ENCODE data around the gene CCDC134.
"Not testable (repeated sequence)": the region's sequence is repeated elsewhere in the genome, so short reads cannot be mapped to it uniquely, and the experiment has no call there.

CCDC134 gene

DNA sequence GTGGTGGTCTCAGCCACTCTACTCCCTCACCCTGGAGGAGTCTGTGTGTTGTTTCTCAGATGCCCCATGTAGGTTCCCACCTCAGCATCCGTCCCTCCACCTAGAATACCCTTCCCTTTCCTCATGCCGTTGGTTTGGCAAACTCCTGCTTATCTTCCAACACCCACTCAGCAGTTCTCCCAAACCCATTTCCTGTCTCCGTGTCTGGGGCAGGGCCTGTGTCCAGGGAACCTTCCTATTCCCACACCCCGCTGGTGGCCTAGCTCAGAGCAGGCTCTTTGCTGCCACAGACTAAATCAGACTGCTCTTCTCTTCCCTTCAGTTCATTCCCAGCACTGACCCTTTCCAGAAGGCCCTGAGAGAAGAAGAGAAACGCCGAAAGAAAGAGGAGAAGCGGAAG, 24.9 kb downstream of the CCDC134 start:
- DNase-seq (ENCODE audit: low read depth) = no peak

DNA sequence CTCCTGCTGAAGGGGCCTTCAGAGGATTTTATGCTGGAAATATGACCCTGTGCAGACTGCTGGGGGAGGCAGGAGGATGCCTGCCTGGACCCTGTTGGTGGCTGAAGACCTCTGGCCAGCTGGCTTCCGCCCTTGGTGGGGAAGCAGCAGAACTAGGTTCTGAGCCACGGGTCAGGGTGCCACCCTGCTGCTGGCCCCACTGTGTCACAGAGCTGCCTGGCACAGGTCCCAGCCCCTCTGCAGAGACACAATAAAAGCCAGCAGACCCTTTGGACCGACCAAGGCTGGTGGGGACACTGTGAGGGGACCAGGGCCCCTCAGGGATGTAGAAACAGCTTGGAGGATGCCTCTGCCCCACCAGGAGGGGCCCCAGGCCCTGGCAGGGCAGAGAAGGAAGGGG, 25.5 kb downstream of the CCDC134 start:
- DNase-seq (ENCODE audit: low read depth) = no peak

DNA sequence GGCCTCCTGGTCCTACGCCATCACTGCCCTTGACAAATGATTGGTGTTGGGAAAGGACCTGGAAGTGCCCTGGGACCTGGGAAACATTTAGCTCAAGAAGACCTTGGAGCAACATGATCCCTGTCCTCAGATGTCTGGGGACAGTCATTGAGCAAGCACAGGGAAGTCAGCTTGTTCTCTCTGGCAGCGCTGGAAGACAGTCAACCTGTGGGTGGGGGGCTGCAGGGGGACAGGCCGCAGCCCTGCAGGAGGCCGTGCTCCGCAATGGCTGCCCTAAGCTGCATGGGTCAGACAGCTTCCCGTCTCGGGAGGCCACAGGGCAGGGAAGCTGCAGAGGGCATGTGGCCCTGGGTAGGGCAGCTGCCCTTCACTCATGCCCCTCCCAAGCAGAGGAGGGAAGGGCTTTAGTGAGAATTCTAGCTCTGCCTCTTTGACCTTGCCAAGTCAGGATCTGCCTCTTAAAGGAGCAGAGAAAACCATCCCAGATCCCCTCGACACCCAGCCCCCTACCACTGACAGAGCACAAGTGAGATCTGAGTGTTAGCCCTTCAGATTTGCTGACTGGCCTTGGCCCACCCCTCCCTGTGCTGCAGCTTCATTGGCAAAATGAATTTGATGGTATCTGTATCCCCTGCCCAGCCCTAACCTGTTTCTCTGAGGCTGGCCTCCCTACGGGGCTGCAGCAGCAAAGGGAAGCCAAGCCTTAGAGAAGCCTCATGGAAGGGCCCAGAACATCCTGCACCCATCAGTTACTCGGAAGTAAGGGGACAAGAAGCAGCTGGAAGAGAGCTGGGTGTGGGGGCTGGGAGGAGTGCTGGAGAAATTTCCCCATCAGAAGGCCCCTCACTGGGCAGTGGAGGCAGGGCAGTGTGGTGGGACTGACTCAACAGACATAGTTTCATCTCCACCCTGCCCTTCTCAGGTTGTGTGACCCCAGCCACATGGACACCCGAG, 26.2 kb downstream of the CCDC134 start:
- no peak for DNase-seq (ENCODE audit: low read depth)

DNA sequence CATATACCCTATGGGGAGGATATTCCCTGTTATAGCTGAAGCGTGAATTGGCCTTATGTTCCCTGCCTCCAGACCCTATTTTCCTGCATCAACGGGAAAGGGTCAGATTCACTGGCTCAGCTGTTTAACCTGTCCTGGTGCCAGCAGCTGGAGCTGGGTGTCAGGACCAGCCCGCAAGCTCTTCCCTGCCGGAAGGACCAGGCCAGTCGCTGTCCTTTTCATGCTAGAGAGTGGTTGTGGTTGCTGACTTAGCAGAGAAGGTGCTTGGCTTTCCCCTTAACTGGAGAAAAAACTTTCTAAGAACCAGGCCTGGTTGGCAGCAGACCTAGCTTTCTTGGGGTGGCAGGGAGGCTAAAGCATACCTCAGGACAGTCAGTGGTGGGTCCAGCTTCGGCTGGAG, 27.2 kb downstream of the CCDC134 start:
- DNase-seq (ENCODE audit: low read depth) = no peak

DNA sequence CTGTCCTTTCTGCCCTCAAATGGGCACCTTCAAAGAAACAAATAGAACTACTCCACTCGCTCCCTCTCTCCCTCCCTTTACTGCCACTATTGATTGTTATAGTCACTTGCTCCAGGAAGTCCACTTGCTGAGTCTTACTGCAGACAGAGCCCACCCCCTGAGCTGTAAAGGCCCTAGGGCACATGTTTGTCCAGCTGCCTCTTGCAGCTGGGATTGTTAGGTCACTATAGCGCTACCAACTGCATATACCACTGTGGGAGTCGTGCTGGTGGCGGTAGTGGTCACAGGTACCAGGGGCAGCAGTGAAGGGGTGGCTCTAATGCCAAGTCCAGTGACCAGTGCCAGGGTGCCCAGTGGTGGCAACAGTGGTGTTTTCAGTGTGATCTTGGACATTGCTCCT, 28.0 kb downstream of the CCDC134 start:
- DNase-seq (ENCODE audit: low read depth) = no peak

DNA sequence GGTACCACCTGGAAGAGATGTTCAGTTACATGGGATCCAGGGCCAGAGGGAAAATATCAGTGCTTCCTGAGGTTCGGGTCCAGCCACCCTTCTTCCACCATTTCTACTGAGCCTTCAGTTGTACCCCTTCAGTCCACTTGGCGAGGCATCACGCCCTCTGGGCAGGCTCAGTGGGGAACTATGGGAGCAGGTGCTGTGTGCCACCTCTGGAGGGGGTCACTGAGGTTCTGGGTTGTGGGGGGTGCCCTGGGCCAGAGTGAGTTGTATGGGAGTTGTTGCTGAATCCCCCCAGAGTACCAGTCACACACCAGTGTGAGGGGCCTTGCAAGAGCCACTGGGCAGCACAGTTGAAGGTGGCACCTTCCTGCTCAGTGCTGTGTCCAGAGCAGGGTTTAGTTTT, 29.7 kb downstream of the CCDC134 start:
- peak; percentile 29 for DNase-seq (ENCODE audit: low read depth)

DNA sequence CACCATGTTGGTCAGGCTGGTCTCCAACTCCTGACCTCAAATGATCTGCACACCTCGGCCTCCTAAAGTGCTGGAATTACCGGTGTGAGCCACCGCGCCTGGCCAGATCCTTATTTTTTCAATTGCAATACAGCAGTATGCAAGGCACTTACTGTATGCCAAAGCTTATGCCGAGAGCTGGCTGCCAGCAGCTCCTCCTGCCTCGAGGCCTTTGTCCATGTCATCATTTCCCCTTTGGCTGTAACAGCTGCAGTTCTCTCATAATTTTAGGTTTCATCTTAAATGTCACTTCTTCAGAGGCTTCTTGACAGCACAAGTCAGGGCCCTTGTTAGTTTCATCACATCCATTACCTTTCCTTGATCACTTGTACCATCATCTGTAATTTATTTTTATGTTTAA, 30.9 kb downstream of the CCDC134 start:
- DNase-seq (ENCODE audit: low read depth) = peak; percentile 14

DNA sequence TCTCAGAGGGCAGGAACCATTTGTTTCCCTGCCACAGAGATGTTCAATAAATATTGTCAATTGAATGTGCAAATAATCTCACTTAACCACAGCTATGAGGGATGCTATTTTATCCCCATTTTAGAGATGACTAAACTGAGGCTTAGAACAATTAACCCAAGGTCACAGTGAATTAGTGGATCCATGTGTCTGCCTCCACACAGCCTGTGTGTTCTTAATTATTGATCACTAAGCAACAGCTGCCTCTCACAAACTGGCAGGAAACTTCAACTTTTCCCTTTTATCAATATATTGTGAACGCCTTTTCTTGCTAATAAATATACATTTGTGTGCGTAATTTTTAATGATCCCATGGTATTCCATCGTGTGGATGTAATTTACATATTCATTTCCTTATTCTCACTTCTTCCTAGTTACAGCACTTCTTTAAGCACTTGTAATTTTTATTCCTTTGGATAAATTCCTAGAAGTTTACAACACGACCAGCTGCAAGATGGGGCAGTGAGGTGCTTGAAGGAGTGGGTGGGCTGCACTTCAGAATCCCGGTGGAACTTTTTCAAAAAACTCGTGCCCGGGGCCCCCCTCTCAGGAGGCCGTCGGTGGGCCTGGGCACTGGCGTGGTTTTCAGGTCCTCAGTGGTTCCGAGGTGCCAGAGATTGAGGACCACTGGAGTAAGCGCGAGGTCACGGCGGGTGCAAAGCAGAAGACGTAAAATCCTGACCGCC, 31.5 kb downstream of the CCDC134 start:
- peak; percentile 7 for DNase-seq (ENCODE audit: low read depth)

DNA sequence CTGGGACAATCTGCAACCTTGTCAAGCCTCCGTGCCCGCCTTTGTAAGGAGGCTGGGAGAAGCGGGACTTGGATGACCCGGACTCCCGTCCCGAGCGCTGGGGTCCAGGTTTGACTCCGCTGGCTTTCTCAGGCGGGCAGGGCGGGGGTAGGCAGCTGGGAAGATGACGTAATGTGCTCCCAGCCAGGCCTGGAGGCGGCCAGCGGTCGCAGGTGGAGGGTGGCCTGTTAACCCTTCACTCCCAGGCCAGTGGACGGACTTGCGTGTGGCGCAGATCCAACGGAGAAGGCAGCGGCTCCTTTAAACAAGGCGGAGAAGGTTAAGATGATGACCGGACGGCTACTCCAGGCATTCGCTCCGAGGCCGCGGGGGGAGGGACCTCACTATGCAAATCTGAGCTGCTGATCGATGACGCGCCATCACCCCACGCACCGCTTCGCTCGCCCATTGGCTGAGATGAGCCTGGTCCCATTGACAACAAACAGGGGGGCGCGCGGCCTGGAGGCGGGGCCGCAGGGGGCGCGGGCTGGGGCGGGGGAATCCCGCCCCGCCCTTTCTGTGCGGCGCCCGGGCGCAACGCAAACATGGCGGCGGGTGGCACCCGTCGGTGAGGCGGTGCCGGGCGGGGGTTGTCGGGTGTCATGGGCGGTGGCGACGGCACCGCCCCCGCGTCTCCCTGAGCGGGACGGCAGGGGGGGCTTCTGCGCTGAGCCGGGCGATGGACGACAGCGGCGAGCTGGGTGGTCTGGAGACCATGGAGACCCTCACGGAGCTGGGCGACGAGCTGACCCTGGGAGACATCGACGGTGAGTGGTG, 32.3 kb downstream of the CCDC134 start, which contains the start of gene SREBF2:
SREBF2 (plus strand) TSS at position 553 of the 816 bp plus-strand sequence; CDS start at position 719, 166 bp downstream.
- DNase-seq (ENCODE audit: low read depth) = peak; percentile 99

DNA sequence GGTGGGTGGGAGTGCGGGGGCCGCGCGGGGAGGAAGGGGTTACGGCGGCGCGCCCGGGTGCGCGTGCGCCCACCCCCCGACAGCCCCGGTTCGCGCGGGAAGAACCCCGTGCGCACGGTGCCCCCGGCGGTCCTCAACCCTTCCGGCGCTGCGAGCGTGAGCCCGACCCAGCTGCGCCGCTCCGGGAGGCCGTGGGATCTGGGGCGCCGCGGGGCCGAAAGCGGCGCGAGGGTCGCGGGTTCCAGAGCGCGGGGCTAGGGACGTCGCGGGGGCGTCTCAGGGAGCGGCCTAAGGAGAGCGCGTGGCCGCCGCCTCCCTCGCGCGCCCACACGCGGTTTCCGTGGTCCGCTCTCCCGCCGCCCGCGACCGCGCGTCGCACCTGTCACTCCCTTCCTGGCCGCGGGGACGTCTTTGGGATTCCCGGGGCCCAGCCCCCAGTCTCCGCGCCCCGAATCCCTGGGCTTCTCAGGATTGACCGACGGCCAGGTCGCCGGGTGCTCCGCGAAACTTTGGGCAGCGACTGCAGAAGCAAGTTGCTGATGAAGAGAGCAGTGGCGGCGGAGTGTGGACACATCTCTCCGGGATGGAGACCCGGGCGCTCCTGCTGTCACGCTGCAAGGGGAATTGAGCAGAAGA, 33.0 kb downstream of the CCDC134 start:
- DNase-seq (ENCODE audit: low read depth) = peak; percentile 50

DNA sequence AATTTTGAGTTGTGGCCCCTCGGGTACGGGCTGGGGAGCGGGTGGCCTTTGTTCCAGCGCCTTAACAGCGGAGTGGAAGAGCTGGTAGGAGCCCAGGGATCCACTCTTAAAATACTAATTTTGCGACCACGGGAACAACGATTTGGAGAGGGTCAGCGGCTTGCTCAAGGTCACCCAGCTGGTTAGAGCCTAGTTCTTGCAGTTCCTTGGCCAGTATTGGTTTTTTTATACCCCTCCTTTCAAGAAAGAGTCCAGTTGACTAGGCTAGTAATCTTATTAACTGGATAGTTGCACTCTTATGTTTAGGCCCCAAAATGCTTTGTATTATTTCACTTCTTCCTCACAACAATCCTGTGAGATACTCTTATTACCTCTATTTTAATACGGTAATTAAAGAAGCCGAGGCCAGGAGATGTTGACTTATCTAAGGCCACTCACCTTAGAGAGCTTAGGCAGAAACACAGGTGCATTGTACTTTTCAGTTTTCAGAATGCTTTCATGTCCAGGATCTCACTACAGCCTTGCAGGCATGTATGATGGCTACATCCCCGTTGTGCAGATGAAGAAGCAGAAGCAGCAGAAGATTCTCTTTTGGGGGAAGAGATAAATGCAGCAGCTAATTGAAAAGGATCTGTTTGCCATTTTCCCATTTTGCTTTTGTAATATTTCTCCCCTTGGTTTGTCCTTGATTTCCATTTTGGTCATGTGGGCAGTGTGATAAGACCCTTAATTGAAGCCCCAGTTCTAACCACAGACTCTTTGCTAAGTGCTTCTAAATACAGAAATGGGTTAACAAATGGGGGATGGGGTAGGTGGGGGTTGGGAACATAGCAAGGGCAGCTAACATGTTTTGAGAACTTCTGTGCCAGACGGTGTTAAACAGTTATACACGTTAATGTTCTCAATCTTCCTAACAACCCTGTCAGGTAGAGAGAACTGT, 33.8 kb downstream of the CCDC134 start:
- DNase-seq (ENCODE audit: low read depth) = no peak

DNA sequence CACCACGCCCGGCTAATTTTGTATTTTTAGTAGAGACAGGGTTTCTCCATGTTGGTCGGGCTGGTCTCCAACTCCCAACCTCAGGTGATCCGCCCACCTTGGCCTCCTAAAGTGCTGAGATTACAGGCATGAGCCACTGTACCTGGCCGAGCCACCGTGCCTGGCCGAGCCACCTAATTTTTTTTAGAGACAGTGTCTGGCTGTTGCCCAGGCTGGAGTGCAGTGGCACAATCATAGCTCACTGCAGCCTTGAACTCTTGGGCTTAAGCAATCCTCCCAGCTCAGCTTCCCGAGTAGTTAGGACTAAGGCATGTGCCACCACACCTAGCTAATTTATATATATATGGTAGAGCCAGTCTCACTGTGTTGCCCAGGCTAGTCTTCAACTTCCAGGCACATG, 35.0 kb downstream of the CCDC134 start:
- not testable (repeated sequence) for DNase-seq (ENCODE audit: low read depth)

DNA sequence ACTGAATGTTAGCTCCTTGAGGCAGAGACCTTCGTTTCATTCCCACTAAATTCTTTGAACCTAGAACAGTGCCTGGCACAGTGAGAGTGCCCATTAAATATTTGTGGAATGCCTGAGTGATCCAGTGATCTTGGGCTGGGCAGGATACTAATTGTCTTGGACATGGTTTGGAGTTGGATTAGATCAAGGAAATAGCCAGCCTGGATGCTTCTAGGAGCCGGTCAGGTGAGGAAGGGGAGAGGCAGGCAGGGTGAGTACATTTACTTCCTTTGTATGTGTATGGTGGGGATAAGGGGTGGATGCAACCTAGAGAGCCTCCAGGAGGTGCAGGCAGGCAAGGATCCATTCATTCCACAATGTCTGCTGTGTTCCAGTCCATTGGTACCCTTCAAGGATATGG, 36.1 kb downstream of the CCDC134 start:
- DNase-seq (ENCODE audit: low read depth) = no peak

DNA sequence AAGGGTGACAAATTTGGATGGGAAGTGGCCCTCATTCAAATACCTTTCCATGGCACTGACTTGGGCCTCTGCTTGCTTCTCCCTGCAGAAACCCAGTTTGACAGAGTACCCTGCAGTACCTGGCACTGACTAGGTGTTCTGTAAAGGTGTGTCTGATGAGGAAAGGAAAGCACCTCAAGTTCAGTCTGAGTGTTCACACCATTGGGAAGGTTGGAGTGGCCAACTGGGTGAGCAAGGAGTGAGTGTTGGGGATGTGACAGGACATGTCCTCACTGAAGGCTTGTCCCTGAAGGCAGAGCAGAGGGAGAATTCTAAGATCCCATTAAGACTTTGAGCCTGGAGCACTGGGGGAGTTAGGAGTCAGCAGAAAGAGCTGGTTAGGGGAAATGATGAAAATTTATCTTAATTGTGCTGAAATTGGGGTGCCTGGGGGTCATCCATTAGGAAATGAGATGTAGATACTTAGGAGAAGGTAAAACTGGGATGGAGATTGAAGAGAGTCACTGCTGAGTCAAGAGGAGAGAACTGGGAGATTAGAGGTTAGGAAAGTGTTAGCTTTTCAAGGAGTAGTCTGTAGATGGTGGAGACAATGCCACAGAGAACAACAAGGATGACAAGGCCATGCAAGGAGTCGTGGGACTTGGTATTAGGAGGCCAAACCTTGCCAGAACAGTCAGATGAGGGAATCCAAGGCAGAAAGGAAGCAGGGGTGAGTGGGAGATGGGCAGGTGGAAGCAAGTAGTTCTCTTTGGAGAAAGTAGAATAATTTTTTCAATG, 38.6 kb downstream of the CCDC134 start:
- DNase-seq (ENCODE audit: low read depth) = no peak

DNA sequence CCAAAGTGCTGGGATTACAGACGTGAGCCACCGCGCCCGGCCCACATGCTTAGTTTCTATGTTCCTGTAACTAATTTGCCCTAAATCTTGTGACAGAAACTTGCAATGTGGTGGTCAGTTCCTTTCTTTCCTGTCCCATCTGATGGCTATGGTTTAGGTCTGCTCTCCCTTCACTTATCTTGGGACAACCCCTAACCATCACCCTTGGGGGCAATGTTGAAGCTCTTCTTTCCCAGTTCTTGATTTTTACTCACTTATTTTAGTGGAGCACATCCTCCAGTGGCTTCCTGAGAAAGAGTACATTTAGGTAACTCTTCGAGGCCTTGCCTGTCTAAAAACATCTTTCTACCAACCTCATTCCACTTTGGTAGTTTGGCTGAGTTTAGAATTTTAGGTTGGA, 39.7 kb downstream of the CCDC134 start:
- DNase-seq (ENCODE audit: low read depth) = no peak

DNA sequence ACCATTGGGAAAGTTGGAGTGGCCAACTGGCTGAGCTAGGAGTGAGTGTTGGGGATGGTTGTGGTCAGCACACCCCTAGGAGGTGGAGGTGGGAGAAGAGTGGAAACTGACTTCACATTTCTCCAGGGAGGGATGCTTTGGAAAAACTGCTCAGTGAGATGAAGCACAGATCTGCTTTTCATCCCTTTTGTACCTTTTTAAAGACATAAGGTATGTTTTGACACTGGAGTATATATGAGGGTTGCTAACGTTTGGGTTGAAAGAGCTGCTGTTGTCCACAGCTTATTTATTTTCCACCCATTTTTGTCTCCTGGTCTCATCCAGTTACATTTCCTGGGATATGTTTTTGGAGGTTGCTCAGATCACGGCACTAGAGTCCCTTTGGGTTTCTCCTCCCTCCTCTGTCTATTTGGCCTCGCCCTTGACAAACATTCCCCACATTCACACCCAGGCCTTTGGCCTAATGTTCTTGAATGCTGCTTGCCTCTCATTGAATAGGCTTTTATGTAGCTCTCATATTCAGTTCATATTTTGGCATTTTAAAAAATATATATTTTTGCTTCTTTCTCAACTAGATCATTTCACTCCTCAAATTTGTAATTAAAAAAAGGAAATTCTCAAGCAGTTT, 40.7 kb downstream of the CCDC134 start:
- no peak for DNase-seq (ENCODE audit: low read depth)

DNA sequence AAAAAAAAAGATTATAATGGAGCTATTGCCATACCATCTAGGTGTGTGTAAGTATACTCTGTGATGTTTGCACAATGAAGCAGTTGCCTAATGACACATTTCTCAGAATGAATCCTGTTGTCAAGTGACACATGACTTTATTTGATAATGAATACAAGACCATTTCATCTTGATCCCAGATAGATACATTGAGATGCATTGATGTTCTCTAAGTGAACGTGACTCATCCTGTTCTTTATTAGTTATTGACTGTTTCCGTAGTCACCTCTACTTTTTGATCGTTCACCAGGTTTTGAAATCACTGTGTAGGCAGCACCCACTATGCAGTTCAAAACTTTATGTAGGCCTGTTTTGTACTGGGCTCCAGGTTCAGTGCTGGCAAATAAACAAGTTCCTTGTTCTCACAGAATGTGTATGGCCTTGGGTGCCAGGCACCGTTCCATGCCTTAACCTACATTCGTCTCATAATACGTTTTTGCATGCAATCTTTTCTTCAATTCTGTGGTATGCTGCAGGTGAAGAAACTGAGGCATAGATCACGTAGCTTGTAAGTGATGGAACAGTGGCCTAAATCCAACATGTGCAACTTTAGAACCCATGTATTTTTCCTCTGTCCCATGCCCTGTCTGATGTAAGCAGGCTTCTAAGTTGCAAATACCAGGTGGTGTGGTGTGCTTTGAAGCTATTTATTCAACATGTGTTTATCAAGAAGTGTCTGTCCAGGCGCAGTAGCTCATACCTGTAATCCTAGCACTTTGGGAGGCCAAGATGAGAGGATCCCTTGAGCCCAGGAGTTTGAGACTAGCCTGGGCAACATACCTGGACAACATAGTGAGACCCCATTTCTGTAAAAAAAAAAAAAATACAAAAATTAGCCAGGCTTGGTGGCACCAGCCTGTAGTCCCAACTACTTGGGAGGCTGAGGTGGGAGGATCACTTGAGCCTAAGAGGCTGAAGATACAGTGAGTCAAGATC, 42.8 kb downstream of the CCDC134 start:
- no peak for DNase-seq (ENCODE audit: low read depth)

DNA sequence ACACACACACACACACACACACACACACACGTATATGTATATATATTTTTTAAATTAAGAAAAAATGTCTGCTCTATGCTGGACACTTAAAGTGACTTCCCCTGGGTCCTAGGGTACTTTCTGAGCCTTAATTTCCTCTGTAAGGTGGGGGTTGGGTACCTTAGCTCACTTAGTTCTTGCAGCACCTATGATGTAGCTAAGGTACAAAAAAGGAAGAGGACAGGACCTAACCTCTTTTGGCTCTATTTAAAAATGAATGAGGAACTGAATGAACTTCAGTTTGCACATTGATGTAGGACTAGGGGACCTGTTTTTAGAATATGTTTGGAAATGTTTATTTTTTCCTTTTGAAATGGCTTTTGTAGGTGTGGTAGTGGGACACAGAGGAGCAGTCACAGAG, 43.6 kb downstream of the CCDC134 start:
- DNase-seq (ENCODE audit: low read depth) = no peak

Measured in ELR (cell line).